HL-60 (cell line): ENCODE measurements around the gene ACOT13.

ENCODE experiments used
- POLR2AphosphoS5 ChIP-seq: IDR thresholded peaks from 2 replicates; pipeline ENCODE4 v1.6.1; 2012; ENCODE audit warnings: low read depth
- TF ChIP-seq, protein P1 (sequence below): IDR thresholded peaks from one replicate; pipeline ENCODE4 v1.5.1; 2011; ENCODE audit warnings: low read length, control low read depth, inconsistent platforms; ENCODE audit not compliant: insufficient read depth

DNA sequence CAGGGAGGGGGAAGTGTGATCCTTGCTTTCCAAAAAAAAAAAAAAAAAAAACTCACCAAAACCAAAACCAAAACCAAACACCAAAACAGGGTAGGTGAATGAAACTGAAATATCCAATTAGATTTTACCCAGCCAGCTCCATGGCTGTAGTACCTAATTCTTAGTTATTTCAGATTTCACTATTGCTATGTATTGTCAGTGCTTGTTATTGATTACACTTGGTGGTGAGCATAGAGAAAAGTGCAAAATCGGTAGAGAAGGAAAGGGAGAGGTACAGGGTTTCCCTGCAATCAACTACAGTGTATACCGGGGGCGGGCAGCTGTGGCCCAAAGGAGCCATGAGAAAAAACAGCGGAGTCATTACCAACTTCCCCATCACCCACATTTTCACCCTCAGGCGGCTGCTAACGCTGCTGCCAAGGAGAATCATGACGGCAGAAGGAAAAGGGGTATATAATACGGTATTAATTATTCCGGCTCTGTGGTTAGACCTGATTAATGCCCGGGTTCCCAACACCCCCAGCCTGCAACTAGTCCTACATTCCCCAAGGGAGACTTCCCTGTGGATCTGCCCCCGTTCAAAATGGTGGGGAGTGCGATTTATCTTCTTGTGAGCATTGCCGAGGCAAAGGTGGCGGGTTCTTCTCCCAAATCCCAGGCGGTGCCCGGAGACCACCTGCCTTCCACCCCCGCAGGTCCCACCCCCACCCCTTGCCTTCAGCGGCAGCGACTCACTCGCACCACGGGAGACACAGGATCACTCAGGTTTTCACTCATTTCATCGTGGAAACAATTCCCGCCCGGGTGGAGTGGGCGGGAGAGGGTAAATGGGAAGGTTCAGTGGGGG lies 52.5 kb downstream of the ACOT13 start, which contains the start of gene C6orf62:
- TF ChIP-seq, protein P1, sequence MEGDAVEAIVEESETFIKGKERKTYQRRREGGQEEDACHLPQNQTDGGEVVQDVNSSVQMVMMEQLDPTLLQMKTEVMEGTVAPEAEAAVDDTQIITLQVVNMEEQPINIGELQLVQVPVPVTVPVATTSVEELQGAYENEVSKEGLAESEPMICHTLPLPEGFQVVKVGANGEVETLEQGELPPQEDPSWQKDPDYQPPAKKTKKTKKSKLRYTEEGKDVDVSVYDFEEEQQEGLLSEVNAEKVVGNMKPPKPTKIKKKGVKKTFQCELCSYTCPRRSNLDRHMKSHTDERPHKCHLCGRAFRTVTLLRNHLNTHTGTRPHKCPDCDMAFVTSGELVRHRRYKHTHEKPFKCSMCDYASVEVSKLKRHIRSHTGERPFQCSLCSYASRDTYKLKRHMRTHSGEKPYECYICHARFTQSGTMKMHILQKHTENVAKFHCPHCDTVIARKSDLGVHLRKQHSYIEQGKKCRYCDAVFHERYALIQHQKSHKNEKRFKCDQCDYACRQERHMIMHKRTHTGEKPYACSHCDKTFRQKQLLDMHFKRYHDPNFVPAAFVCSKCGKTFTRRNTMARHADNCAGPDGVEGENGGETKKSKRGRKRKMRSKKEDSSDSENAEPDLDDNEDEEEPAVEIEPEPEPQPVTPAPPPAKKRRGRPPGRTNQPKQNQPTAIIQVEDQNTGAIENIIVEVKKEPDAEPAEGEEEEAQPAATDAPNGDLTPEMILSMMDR, result no peak
- TF ChIP-seq POLR2AphosphoS5, result no peak
